Lower leg skin (tissue), 4 donors: ENCODE data around the gene ARGLU1. TPM values are rescaled to one million over a fixed set of nuclear protein-coding genes. Genes with fewer than 3 reads are reported as not detected.

Source experiments
- DNase-seq, 2 donors: peaks; one replicate each; pipeline ENCODE4 v3.0.0-alpha.2; 2019; ENCODE audit warnings: low spot score in 2 of 2
- H3K4me3 ChIP-seq: fragments of 200-600 bp; sonication (generic); 2 replicates; pipeline ENCODE4 v1.5.1; 2017; ENCODE audit warnings: mild to moderate bottlenecking, low read depth; ENCODE audit not compliant: poor library complexity, severe bottlenecking
- CTCF ChIP-seq, 3 donors: fragments of 450-650 bp; IDR thresholded peaks; one replicate each; pipeline ENCODE4 v1.5.1; 2016; ENCODE audit warnings: antibody characterized with exemption in 3 of 3, mild to moderate bottlenecking in 3 of 3, moderate library complexity in 2 of 3
- POLR2A ChIP-seq, 2 donors: fragments of 450-650 bp; IDR thresholded peaks; one replicate each; pipeline ENCODE4 v1.6.1; 2016 to 2017; ENCODE audit warnings: antibody characterized with exemption in 2 of 2, mild to moderate bottlenecking in 1 of 2, moderate library complexity in 1 of 2
- WGBS, 2 donors: methylation state at CpG; one replicate each; pipeline ENCODE4 v1.1.5; 2018; 5-methylcytosine and 5-hydroxymethylcytosine counted together
- intact Hi-C: fragments of 100-400 bp; cut with DNase I; formaldehyde crosslinking; loops from one replicate; pipeline ENCODE4 v1.15.0; 2023; ENCODE audit warnings: low total_unique reads
- total RNA-seq, 4 donors: library from RNA; depleted of rRNA; stranded (reverse); fragments of >200 nt; gene quantifications; one replicate each; pipeline ENCODE4 v1.1.0, GENCODE V29; 2016

Gene ARGLU1
- total RNA-seq, 4 donors from 2014 or later, result 44.7 to 73.0 (median 48.4) TPM

- TF ChIP-seq POLR2A (IDR thresholded peaks at IDR 0.05) (no peak), CTCF (IDR thresholded peaks at IDR 0.05) (no peak)
- no peak overlapping the region for H3K4me3 ChIP-seq
- 48 to 56% methylated on average over 4 of the region's 4 CpGs for WGBS, 2 donors
- intact Hi-C loops, result no loop called here
- no peak for DNase-seq
These were observed 27.0 kb upstream of the ARGLU1 start for GRCh38 chr13:106594980-106595379.

DNA sequence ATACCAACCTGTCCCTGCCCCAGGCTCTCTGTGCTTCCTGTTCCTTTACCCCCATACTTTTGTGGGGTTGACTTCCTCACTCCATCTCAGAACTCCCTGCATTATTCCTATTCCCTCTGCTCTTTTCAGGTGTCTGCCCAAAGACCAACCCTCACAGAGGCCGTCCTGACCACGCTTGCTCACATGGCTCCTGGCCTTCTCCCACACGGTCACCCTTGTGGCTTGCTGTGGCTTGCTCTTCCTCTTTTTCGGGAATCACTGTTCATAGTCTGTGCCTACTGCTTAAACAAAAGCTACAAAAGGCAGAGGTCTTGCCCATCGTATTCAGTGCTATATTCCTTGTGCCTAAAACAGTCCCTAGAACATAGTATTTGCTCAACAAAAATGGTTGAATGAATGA is 25.2 kb upstream of the ARGLU1 start:
- TF ChIP-seq POLR2A (IDR thresholded peaks at IDR 0.05), result no peak
- no peak for TF ChIP-seq CTCF (IDR thresholded peaks at IDR 0.05)
- WGBS, 2 donors, result 86 to 90% methylated on average over 5 of the region's 5 CpGs
- DNase-seq, result no peak
- intact Hi-C loops, result no loop called here
- H3K4me3 ChIP-seq, result no peak overlapping the region

DNA sequence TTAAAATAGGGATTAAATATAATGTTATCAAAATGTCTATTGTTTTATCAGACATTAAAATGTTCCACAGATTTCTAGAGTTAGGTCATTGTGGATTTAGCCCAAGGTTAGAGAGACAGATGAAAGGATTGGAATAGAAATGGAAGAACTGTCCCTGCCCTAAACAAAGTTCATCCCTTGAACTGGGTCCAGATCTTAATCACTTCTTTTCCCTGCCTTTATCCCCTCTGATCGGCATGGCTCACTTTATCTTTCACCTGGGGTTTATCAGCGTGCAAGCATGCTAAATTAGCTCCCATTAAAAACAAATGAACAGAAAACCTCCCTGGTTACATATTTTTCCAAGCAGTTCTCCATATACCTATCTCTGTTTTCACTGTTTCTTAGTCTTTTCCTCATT is 23.4 kb upstream of the ARGLU1 start:
- intact Hi-C loops, result no loop called here
- no peak for TF ChIP-seq POLR2A (IDR thresholded peaks at IDR 0.05)
- no peak for TF ChIP-seq CTCF (IDR thresholded peaks at IDR 0.05)
- 70 to 71% methylated on average over 2 of the region's 2 CpGs for WGBS, 2 donors
- no peak overlapping the region for H3K4me3 ChIP-seq
- DNase-seq, result no peak

GRCh38 chr13:106589716-106590115 is 21.8 kb upstream of the ARGLU1 start:
- WGBS, 2 donors, result 73 to 79% methylated on average over 5 of the region's 5 CpGs
- TF ChIP-seq POLR2A (IDR thresholded peaks at IDR 0.05), result no peak
- no peak for TF ChIP-seq CTCF (IDR thresholded peaks at IDR 0.05)
- no peak overlapping the region for H3K4me3 ChIP-seq
- intact Hi-C loops, result no loop called here
- no peak for DNase-seq

DNA sequence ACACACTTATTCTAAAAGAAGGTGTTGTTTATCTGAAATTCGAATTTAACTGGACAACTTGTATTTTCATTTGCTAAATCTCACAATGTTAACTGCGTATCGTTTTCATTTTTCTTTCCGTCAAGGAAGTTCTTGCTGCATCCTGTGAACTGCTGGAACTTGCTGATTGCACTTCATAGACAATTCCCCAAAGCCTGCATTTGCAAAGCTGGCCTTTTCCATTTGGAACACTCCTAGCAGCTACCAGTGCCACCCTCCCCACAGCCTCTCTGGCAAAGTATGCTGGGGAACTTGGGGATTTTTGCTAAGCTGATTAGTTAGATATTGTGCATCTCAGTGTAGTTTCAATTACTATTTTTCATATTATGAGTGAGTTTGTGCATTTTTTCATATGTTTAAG is 20.4 kb upstream of the ARGLU1 start:
- intact Hi-C loops, result no loop called here
- no peak for TF ChIP-seq CTCF (IDR thresholded peaks at IDR 0.05)
- no peak for TF ChIP-seq POLR2A (IDR thresholded peaks at IDR 0.05)
- WGBS, 2 donors, result 88 to 90% methylated on average over 4 of the region's 4 CpGs
- DNase-seq, result no peak
- no peak overlapping the region for H3K4me3 ChIP-seq

GRCh38 chr13:106587787-106588186 is 19.9 kb upstream of the ARGLU1 start:
- WGBS, 2 donors, result 74 to 82% methylated on average over 3 of the region's 3 CpGs
- no peak overlapping the region for H3K4me3 ChIP-seq
- intact Hi-C loops, result no loop called here
- no peak for TF ChIP-seq CTCF (IDR thresholded peaks at IDR 0.05)
- no peak for DNase-seq
